Adrenal gland (tissue), 5 donors: ENCODE data around the gene HLA-F.

ENCODE experiments used
- CTCF ChIP-seq, 6 experiments: fragments of 450-650 bp in 4 of 6; fragments of 200-600 bp in 2 of 6; sonication (generic) in 1 of 6; IDR thresholded peaks; 1 replicate in 5 of 6; 2 replicates in 1 of 6; pipeline versions ENCODE4 v1.5.1 to v1.8.0; 2016 to 2021; ENCODE audit warnings: antibody characterized with exemption in 6 of 6, mild to moderate bottlenecking in 2 of 6, moderate library complexity in 1 of 6
- POLR2A ChIP-seq, 2 donors: fragments of 450-650 bp; IDR thresholded peaks; one replicate each; pipeline ENCODE4 v1.6.1; 2017; ENCODE audit warnings: antibody characterized with exemption in 2 of 2, mild to moderate bottlenecking in 2 of 2, moderate library complexity in 1 of 2
- donor health status: DM: no; HTN: no; CAD: no.

- TF ChIP-seq CTCF (IDR thresholded peaks at IDR 0.05) (no peak), POLR2A (IDR thresholded peaks at IDR 0.05) (no peak)
These were observed 4.4 kb downstream of the HLA-F start for GRCh38 chr6:29727637-29728036.
